22Rv1 (cell line): Measurements from ENCODE around the gene ILK.

Source experiments
- H3K27ac ChIP-seq: fragments of 450-650 bp; 2 replicates; pipeline ENCODE4 v1.5.1; 2017
- ZFX ChIP-seq: fragments of 450-650 bp; IDR thresholded peaks from 2 replicates; pipeline ENCODE4 v1.6.1; 2017; ENCODE audit warnings: antibody characterized with exemption, borderline replicate concordance
- TF ChIP-seq, protein P1 (sequence below): fragments of 450-650 bp; IDR thresholded peaks from 2 replicates; pipeline ENCODE4 v1.5.1; 2017; ENCODE audit warnings: mild to moderate bottlenecking

ILK gene

DNA sequence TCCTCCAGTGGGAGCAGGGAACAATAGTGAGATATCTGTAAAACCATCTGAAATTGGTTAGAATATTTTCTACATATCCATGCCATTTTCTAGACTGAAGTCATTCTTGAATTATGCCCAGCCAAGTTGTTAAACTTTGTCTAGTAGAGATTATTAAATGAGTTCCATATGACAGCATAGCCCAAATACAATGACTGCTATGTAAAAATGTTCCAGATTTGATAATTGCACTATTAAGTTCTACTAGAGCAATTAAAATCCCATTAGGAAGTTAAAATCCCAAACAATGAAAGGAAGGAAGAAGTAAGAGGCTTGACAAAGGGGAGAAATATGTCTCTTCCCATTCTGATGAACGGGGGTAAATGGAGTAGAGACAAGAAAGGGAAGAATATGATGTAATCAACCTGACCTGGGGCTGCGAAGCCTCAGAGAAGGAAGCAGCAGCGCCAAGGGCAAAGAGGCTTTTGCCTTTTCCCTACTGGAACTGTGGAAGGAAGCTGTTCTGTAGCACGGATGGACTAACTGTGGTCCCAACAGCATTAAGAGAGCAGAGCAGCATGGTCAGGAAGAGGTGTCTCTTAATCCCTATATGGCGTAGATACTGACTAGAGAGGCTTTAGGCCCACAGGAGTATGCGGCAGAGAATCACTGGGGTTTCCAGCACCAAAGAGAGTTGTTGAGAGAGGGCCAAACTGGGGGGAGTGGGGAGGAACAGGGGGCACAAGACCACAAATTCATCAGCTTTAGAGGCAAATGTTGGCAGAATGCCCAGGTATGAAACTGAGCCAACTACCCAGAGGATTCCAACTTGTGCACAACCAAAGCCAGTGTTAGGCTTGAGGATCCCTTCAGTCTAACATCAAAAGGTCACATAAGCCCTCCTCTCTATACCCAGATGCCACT lies 26.9 kb upstream of the ILK start:
- TF ChIP-seq, protein P1, sequence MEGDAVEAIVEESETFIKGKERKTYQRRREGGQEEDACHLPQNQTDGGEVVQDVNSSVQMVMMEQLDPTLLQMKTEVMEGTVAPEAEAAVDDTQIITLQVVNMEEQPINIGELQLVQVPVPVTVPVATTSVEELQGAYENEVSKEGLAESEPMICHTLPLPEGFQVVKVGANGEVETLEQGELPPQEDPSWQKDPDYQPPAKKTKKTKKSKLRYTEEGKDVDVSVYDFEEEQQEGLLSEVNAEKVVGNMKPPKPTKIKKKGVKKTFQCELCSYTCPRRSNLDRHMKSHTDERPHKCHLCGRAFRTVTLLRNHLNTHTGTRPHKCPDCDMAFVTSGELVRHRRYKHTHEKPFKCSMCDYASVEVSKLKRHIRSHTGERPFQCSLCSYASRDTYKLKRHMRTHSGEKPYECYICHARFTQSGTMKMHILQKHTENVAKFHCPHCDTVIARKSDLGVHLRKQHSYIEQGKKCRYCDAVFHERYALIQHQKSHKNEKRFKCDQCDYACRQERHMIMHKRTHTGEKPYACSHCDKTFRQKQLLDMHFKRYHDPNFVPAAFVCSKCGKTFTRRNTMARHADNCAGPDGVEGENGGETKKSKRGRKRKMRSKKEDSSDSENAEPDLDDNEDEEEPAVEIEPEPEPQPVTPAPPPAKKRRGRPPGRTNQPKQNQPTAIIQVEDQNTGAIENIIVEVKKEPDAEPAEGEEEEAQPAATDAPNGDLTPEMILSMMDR, result no peak
- H3K27ac ChIP-seq, result no peak overlapping the region

DNA sequence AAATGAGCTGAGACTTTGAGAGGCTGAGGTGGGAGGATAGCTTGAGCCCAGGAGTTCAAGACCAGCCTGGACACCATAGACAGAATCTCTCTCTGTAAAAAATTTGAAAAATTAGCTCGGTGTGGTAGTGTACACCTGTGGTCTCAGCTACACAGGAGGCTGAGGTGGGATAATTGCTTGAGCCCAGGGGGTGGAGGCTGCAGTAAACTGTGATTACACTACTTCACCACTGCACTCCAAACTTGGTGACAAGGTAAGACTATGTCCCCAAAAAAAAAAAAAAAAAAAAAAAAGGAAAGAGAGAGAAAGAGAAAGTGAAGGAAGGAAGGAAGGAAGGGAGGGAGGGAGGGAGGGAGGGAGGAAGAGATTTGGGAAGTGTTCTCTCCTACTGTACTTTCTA lies 25.4 kb upstream of the ILK start:
- no peak overlapping the region for H3K27ac ChIP-seq
- TF ChIP-seq, protein P1, result no peak
- TF ChIP-seq ZFX, result no peak

DNA sequence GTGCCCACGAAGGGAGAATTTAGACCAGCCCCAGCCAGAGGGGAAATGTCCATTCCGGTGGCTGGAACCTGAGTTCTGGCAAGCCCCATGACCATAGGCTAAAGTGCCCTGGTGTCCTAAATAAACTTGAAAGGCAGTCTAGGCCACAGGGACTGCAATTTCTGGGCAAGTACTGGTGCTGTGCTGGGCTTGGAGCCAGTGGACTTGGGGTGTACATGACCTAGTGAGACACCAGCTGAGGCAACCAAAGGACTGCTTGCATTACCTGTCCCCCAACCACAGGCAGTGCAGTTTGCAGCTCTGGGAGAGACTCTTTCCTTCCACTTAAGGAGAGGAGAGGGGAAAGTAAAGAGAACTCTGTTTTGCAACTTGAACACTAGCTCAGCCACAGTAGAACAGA lies 23.9 kb upstream of the ILK start:
- TF ChIP-seq, protein P1, result no peak
- TF ChIP-seq ZFX, result no peak

DNA sequence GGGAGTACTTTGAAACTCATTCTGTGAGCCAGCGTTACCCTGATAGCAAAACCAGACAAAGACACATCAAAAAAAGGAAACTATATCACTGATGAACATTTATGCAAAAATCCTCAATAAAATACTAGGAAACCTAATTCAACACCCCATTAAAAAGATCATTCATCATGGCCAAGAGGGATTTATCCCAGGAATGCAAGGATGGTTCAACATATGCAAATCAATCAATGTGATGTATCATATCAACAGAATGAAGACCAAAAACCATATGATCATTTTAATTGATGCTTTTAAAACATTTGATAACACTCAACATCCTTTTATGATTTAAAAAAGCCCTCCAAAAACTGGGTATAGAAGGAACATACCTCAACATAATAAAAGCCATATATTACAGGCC lies 20.0 kb upstream of the ILK start:
- TF ChIP-seq, protein P1, result no peak
- TF ChIP-seq ZFX, result no peak
- no peak overlapping the region for H3K27ac ChIP-seq

More for the DNA sequence above, 23.9 kb upstream of the ILK start:
- no peak overlapping the region for H3K27ac ChIP-seq

DNA sequence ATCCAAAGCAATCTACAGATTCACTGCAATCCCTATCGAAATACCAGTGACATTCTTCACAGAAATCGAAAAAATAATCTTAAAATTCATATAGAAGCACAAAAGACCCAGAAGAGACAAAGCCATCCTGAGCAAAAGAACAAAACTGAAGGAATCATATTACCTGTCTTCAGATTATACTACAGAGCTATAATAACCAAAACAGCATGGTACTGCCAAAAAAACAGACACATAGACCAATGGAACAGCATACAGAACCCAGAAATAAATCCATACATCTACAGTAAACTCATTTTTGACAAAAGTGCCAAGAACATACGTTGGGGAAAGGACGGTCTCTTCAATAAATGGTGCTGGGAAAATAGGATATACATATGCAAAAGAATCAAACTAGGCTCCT lies 19.0 kb upstream of the ILK start:
- no peak overlapping the region for H3K27ac ChIP-seq
- TF ChIP-seq, protein P1, result no peak
- no peak for TF ChIP-seq ZFX

DNA sequence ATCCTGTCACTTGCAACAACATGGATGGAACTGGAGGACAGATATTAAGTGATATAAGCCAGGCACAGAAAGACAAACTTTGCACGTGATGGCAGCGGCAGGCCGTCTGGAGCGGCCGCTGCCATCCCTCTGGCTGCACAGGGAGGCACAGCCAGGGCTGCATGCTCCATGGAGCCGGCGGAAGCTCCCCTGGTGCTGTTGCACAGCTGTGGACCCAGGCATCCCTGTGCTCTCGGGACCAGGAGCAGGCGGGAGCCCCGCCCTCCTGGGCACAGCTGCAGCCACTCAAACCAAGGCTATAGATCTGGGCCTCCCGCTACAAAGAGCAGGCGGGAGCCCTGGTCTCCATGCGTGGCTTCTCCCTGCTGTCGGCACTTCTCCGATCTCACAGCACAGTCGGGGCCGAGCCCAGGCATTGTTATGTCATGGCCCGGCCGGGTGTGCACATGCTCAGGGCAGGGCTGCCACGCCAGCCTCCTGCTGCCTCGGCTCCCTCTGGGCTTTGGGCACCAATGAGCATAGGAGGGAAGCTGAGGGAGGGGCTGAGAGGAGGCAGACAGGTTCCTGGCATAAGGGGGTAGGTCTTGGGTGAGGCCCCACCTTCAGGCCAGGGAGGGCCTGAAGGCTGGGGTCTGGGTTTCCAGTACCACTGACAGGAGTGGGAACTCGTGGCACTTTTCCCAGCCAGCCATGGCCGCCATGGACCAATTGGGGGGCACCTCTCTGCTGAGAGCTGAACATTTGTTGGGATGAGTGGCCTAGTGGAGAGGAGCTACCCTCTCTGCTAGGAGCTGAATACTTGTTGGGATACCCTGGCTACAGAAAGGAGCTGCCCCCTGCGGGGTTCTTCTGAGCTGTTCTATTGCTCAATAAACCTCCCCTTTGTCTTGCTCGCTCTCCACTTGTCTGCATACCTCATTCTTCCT lies 16.9 kb upstream of the ILK start:
- no peak overlapping the region for H3K27ac ChIP-seq

More for the DNA sequence above, 16.9 kb upstream of the ILK start:
- TF ChIP-seq, protein P1, result no peak
- TF ChIP-seq ZFX, result no peak
